WTC11 (cell line): ENCODE results near the gene FRK. TPM values are rescaled to one million over a fixed set of nuclear protein-coding genes. Genes with fewer than 3 reads are reported as not detected.
"Not testable (repeated sequence)": the region's sequence is repeated elsewhere in the genome, so short reads cannot be mapped to it uniquely, and the experiment has no call there.

Experiments
- ATAC-seq: fragments of 200-7000 bp; cut with Tn5 transposase; 2 replicates; pipeline ENCODE4 v1.10.0; 2021; ENCODE audit warnings: mild to moderate bottlenecking, moderate library complexity
- CTCF ChIA-PET: fragments of 300-600 bp; sonication (Branson Sonifier 250); formaldehyde crosslinking; loops from one replicate; lab custom pipeline; 2021; ENCODE audit warnings: antibody characterized with exemption; lab: Charles Lee
- POLR2A ChIA-PET: fragments of 350-600 bp; sonication (Branson Sonifier 250); formaldehyde crosslinking; loops from one replicate; lab custom pipeline; 2021; ENCODE audit warnings: antibody characterized with exemption; lab: Charles Lee
- DNase-seq: peaks from one replicate; pipeline ENCODE4 v3.0.0; 2021; ENCODE audit warnings: low spot score
- H3K27ac Mint-ChIP-seq: 2 replicates; pipeline ENCODE4 v1.8.0; 2021; ENCODE audit warnings: mixed read lengths
- H3K27me3 Mint-ChIP-seq: 2 replicates; pipeline ENCODE4 v1.8.0; 2021; ENCODE audit warnings: low read depth, mild to moderate bottlenecking, moderate library complexity, mixed read lengths
- H3K36me3 Mint-ChIP-seq: 2 replicates; pipeline ENCODE4 v1.8.0; 2021; ENCODE audit warnings: mixed read lengths
- H3K4me1 Mint-ChIP-seq: 2 replicates; pipeline ENCODE4 v1.8.0; 2022; ENCODE audit warnings: mixed read lengths
- H3K4me3 Mint-ChIP-seq: 2 replicates; pipeline ENCODE4 v1.8.0; 2021; ENCODE audit warnings: mild to moderate bottlenecking, moderate library complexity, mixed read lengths
- H3K9me3 Mint-ChIP-seq: 2 replicates; pipeline ENCODE4 v1.8.0; 2021; ENCODE audit warnings: mixed read lengths
- AR ChIP-seq: fragments of 250-450 bp; sonication (Bioruptor Pico); IDR thresholded peaks from 2 replicates; pipeline ENCODE4 v1.9.0; 2021; ENCODE audit warnings: mild to moderate bottlenecking
- CREM ChIP-seq: sonication (generic); formaldehyde crosslinking; IDR thresholded peaks from 2 replicates; pipeline ENCODE4 v1.8.1; 2022; ENCODE audit warnings: mild to moderate bottlenecking, missing genetic modification reagents, moderate library complexity
- ELF4 ChIP-seq: sonication (generic); formaldehyde crosslinking; IDR thresholded peaks from 2 replicates; pipeline ENCODE4 v1.8.1; 2022; ENCODE audit warnings: low read depth, mild to moderate bottlenecking, moderate library complexity, missing genetic modification reagents
- FOXK1 ChIP-seq: sonication (generic); formaldehyde crosslinking; IDR thresholded peaks from 2 replicates; pipeline ENCODE4 v1.8.0; 2022; ENCODE audit warnings: mild to moderate bottlenecking, moderate library complexity, missing genetic modification reagents
- FOXP4 ChIP-seq: sonication (generic); formaldehyde crosslinking; IDR thresholded peaks from 2 replicates; pipeline ENCODE4 v1.8.0; 2022; ENCODE audit warnings: mild to moderate bottlenecking, missing genetic modification reagents
- GABPB1 ChIP-seq: sonication (generic); formaldehyde crosslinking; IDR thresholded peaks from 2 replicates; pipeline ENCODE4 v1.8.1; 2023; ENCODE audit warnings: mild to moderate bottlenecking, missing genetic modification reagents
- GRHL2 ChIP-seq: fragments of 250-450 bp; sonication (Bioruptor Pico); IDR thresholded peaks from 2 replicates; pipeline ENCODE4 v1.8.0; 2022; ENCODE audit warnings: mild to moderate bottlenecking, moderate library complexity; ENCODE audit not compliant: insufficient replicate concordance, severe bottlenecking
- JAZF1 ChIP-seq: fragments of 250-450 bp; sonication (Bioruptor Pico); IDR thresholded peaks from 2 replicates; pipeline ENCODE4 v1.9.0; 2021; ENCODE audit warnings: moderate library complexity, mild to moderate bottlenecking, inconsistent platforms
- MLX ChIP-seq: sonication (generic); formaldehyde crosslinking; IDR thresholded peaks from 2 replicates; pipeline ENCODE4 v1.8.1; 2023; ENCODE audit warnings: mild to moderate bottlenecking, missing genetic modification reagents, moderate library complexity
- PRRX2 ChIP-seq: fragments of 250-450 bp; sonication (Bioruptor Pico); IDR thresholded peaks from 2 replicates; pipeline ENCODE4 v1.8.0; 2021; ENCODE audit warnings: mild to moderate bottlenecking
- SP1 ChIP-seq: sonication (generic); formaldehyde crosslinking; conservative IDR thresholded peaks from 2 replicates; pipeline ENCODE4 v1.8.1; 2022; ENCODE audit warnings: missing genetic modification reagents
- ZBTB43 ChIP-seq: sonication (generic); formaldehyde crosslinking; IDR thresholded peaks from 2 replicates; pipeline ENCODE4 v1.8.1; 2023; ENCODE audit warnings: mild to moderate bottlenecking, missing genetic modification reagents
- ZMAT4 ChIP-seq: fragments of 250-450 bp; sonication (Bioruptor Pico); IDR thresholded peaks from 2 replicates; pipeline ENCODE4 v1.9.0; 2021; ENCODE audit warnings: mild to moderate bottlenecking
- ZNF138 ChIP-seq: sonication (generic); formaldehyde crosslinking; conservative IDR thresholded peaks from 2 replicates; pipeline ENCODE4 v1.8.1; 2022; ENCODE audit warnings: mild to moderate bottlenecking, moderate library complexity, missing genetic modification reagents
- ZNF671 ChIP-seq: fragments of 250-450 bp; sonication (Bioruptor Pico); IDR thresholded peaks from 2 replicates; pipeline ENCODE4 v1.8.0; 2021; ENCODE audit warnings: mild to moderate bottlenecking
- total RNA-seq: library from RNA; stranded (reverse); gene quantifications from 3 replicates; pipeline ENCODE4 v1.2.3, GENCODE V29; 2021

FRK gene
- total RNA-seq, 1 experiment from 2014 or later, result 0.13 TPM

GRCh38 chr6:115945306-115945705 lies 115.4 kb downstream of the FRK start (continued):
- no peak for TF ChIP-seq CREM
- no peak for TF ChIP-seq ELF4 (CRISPR knock-in tag)

- CTCF ChIA-PET, H3K4me3 Mint-ChIP-seq, H3K27ac Mint-ChIP-seq, POLR2A ChIA-PET, H3K36me3 Mint-ChIP-seq, H3K27me3 Mint-ChIP-seq, H3K4me1 Mint-ChIP-seq, ATAC-seq, DNase-seq: not testable (repeated sequence)
- H3K9me3 Mint-ChIP-seq, result peaks cover 22% of the 10 kb centered on the region
Measured at GRCh38 chr6:115944829-115945228, 115.9 kb downstream of the FRK start.

GRCh38 chr6:115937502-115937901 lies 123.2 kb downstream of the FRK start:
- DNase-seq, POLR2A ChIA-PET, H3K4me1 Mint-ChIP-seq, H3K27me3 Mint-ChIP-seq, H3K36me3 Mint-ChIP-seq, H3K4me3 Mint-ChIP-seq, ATAC-seq, H3K27ac Mint-ChIP-seq, CTCF ChIA-PET: not testable (repeated sequence)
- peaks cover 18% of the 10 kb centered on the region for H3K9me3 Mint-ChIP-seq

GRCh38 chr6:115935361-115935760 lies 125.3 kb downstream of the FRK start:
- peaks cover 10% of the 10 kb centered on the region for H3K9me3 Mint-ChIP-seq
- POLR2A ChIA-PET, result no interaction called here
- DNase-seq (no peak), ATAC-seq (no peak)
- no peaks in the 10 kb centered on the region for H3K36me3 Mint-ChIP-seq
- H3K4me1 Mint-ChIP-seq, result peaks cover 6% of the 10 kb centered on the region
- no peak overlapping the region for H3K27ac Mint-ChIP-seq
- CTCF ChIA-PET, result no interaction called here
- peaks cover 3% of the 10 kb centered on the region; the same call in 1 of the 2 replicates for H3K27me3 Mint-ChIP-seq
- no peak for TF ChIP-seq CREM
- no peak for TF ChIP-seq FOXP4
- TF ChIP-seq FOXK1 (CRISPR knock-in tag), result no peak
- no peak for TF ChIP-seq GABPB1 (CRISPR knock-in tag)
- no peak for TF ChIP-seq MLX
- TF ChIP-seq ZBTB43 (CRISPR knock-in tag), result no peak
- TF ChIP-seq SP1 (CRISPR knock-in tag), result no peak
- no peak for TF ChIP-seq ZMAT4 (CRISPR knock-in tag)
- no peak for TF ChIP-seq ZNF671
- no peak for TF ChIP-seq ZNF138
- TF ChIP-seq GRHL2 (CRISPR knock-in tag), result no peak
- TF ChIP-seq JAZF1, result no peak
- no peak for TF ChIP-seq AR
- no peak for TF ChIP-seq PRRX2 (CRISPR knock-in tag)
- TF ChIP-seq, all 79 proteins: peak for 0
- H3K4me3 Mint-ChIP-seq, result no peak overlapping the region
